ENCODE measurements around the gene ATP8A2.

GRCh38 chr13:25933520-25933919 is 561.7 kb downstream of the ATP8A2 start:
- TF ChIP-seq SUZ12 (IDR thresholded peaks at IDR 0.05; ENCODE audit: extremely low read depth, insufficient read depth, insufficient read length) (no peak), ZNF274 (IDR thresholded peaks at IDR 0.05; ENCODE audit: low read depth, low read length) (no peak), YY1 (IDR thresholded peaks at IDR 0.05; ENCODE audit: insufficient read depth, insufficient read length) (no peak)

All from NT2/D1 (cell line).